OCI-LY7 (cell line): ENCODE measurements around the gene HOXA3.

Experiments used
- CTCF ChIP-seq: fragments of 200-600 bp; sonication (generic); conservative IDR thresholded peaks from 2 replicates; pipeline ENCODE4 v1.5.1; 2014; ENCODE audit warnings: mild to moderate bottlenecking, antibody characterized with exemption, low read length, moderate library complexity, mixed read lengths
- EZH2phosphoT487 ChIP-seq: fragments of 200-600 bp; sonication (generic); IDR thresholded peaks from 2 replicates; pipeline ENCODE4 v1.6.1; 2018; ENCODE audit warnings: low read depth, borderline replicate concordance, mild to moderate bottlenecking, mixed run types, antibody characterized with exemption, low read length, moderate library complexity, mixed read lengths

- TF ChIP-seq CTCF, result peak; percentile 84
- TF ChIP-seq EZH2phosphoT487, result no peak
Observed at GRCh38 chr7:27150568-27151340, 1.6 kb downstream of the HOXA3 start.
